HPDE6-E6E7 (cell line): ENCODE measurements around the gene KCTD3.

Experiments
- DNase-seq: peaks from one replicate; pipeline ENCODE4 v3.0.0; 2011; ENCODE audit warnings: missing footprints; ENCODE audit errors: extremely low spot score

The KCTD3 gene

DNA sequence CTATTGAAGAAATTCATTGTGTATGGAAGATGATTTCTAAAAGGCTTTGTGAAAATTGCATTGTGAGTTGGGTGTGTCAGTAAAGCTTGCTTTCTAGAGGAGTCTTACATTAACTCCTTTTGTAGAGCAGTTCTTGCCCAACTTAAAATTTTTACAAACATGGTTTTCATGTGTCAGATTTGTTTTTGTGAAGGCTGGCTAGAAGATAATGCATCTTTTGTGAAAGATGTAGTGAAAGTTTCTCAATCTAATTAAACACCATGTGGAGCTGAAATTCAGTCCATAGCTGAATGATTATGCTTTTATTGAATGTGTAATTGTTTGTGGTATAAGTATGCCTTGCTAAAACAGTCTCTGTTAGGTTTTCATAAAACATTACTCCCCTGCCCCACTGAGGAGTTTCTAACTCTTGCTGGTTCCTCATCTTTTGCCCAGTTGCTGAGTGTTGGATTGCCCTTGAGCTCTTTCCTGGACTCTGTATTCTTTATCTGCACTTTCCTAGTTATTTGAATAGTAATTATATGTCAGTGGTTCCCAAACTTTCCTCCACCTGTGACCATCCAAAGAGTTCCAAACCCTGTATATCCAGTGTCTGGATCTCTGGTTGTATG, 38.0 kb downstream of the KCTD3 start:
- no peak for DNase-seq

DNA sequence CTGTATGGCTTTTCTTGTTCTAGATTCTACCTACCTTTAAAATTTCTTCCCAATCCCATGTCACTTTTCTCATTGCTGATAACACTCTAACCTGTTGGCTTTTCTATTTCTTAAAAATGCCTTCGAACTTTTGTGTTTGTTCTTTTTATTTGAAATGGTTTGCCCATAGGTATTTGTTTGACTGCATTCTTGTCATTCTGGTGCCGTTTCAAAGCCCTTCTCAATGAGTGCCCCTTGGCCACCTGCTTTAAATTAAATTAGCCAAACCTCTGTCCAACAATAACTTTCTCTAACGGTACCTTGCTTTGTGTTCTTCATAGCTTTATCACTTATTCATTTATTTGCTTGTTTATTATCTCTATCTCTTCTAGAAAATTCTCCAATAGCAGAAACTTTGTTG, 38.9 kb downstream of the KCTD3 start:
- DNase-seq, result no peak

DNA sequence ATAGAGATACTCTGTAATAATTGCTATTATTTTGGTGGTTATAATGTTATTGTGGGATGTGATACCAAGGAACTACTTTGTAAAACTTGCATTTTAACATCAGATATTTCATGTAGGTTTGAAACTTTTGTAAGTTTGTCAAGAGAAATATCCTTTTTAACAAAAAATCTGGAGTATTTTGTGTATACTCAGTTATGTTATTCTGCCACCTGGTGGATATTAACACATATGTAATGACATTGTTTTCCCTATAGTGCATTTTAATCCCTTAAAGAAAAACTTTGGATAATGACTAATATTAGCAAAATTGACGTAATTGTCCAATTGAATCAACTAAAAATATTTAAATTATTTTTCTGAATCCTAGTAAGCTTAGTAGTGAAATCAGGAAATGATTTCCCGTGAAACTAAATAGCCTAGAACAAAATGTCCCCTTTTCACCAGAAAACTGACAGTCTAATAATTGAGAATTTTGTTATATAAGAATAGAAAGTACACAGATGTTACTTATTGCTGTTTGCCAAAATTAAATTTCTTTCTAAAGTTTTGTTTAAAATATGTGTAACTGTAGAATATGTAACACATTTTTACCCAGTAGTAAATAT, 39.6 kb downstream of the KCTD3 start:
- DNase-seq, result no peak

DNA sequence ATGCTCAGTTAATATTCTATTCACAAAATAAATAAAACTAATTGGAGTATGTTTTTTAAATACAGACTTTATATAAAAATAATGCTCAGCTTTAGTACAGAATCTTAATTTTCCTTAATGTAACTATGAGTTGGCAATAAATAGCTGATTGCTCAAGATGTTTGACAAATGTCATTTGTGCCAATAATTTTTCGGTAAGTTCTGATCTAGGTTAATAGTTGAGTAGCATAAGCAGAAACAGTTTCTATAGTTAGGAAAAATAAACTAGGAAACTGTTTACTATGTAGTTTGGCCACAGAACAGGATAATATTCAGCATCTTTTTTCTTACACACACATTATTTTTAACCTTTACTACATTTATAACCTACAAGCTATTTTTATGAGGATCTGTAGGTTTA, 40.3 kb downstream of the KCTD3 start:
- no peak for DNase-seq

DNA sequence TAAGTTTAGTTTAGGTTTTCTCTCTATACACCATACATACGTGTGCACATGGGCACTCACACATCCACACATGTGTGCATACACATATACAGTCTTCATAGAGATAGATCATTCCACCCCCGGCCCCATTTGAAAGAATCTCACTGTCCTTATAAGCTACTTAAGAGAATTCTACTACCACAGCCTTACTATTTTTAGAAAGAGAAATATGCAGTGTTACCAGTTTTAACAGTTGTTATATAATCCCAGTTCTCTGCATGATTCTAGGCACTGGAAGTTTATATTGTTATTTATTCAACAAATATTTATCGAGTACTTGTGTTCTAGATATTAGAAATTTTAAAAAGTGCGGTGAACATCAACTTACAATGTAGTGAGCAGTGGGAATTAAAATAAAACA, 41.5 kb downstream of the KCTD3 start:
- DNase-seq, result no peak

DNA sequence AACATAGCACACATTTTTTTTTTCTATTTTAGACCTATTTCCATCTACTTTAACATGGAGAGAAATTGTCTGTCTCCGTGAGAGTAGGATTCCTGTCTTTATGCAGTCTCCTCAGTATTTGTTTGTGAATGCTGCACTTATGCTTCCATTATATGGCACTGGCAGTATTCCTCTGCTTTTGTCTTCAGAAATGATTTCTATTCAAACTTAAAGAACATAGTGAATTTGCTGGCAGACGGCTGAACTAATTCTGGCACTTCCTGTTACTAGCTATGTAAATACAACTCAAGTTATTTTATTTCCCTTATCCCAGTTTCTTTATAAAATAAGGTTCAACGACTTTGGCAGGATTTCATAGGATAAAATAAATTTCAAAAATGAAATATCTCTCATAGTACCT, 45.3 kb downstream of the KCTD3 start:
- DNase-seq, result no peak

DNA sequence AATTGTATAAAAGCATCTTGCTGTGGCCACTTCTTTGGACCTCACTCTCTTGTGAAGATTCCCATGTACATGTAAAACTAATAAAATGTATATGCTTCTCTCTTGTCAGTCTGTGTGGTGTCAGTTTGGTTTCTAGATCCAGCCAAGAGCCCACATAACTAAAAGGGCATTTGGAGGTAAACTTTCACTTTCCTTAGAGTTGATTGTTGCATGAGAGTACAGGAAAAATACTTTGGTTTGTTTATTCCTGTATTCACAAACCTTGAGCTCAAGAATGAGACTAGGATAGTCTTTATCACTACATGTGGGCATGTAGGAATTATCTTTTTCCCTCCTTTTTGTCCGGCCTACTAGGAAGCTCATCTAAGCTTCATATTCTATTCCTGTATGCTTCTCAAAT, 50.9 kb downstream of the KCTD3 start:
- no peak for DNase-seq

DNA sequence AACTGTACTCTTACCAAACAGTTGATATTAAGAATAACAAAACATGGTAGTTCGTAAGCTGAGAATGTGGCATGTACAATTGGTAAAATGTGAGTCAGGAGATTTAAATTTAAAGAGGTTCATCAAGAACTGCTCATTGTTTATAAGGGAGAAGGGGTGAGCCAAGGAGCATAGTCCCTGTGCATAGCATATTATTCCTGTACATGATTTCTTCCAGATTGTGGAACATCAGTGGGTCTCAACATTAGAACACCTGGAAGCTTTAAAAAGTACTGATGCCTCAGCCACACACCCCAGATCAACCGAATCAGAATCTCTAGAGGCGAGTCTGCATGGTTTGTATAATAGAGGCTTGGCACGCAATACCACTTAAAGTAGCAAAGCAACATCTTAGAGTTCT, 56.1 kb downstream of the KCTD3 start:
- DNase-seq, result no peak

DNA sequence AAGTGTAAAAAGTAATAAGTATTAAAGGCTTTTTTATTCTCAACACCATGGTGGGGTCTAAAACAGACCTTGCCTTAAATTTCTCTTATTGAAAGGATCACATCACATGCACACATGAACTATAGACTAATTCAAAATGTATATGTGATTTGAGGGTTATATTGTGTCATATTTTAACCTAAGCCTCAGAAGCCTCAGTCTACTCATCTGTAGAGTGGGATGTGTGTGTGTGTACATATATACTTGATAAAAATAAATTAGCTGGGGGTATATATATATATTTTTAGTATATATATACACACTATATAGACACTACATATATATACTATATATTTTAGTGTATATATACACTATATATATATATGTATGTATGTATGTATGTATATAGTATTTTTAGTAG, 58.8 kb downstream of the KCTD3 start:
- DNase-seq, result no peak

DNA sequence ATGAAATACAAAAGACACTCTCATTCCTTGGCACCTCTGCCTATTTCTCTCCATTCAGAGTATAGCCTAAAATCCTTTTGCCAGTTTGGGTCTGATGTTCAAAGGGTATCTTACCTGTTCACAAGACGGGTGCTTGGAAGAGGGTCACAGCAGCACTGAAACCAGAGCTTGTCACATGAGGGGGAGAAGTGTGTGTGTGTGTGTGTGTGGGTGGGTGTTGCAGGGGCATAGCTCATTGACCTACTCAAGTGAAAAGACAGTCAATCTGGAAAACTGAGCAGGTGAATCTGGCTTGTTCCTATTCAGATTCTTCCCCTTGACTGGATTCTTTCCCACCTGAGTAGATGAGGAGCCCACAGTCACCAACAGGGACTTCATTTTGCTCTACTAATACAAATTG, 63.9 kb downstream of the KCTD3 start:
- DNase-seq, result no peak

DNA sequence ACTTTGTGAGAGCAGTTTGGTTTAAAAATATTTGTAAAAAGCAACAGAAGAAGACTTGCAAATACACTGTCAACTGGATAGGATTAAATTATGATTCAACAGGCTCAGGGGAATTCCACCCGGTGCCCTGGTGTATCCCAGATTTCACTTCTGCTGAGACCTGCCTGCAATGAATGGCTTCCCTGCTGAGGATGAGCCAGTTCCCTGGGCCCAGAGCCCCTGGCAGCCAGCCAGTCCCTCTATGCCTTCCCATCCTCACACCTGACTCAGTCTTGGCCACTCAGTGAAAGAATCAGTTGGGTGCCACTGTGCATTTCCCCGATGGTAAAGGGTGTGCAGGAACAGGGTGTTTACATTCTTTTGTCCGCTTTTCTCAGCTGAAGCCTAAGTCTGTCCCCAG, 64.4 kb downstream of the KCTD3 start:
- peak; percentile 58 for DNase-seq

DNA sequence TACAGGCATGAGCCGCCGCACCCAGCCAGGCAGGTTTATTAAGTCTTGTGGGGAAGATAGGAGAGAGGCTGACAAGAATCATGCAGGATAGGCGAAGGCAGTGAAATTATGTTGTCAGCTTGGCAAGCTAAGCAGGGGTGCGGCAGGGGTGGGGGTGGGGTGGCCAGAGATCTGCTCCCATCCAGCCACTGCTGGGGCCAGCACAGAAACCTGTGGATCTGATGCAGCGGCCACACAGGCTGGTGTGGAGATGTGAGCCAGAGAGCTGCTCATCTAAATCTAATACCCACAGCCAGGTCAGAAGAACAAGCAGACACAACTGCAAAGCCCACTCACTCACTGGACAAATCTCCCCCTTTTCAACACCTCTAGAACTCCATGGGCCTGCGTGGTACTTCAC, 68.7 kb downstream of the KCTD3 start:
- no peak for DNase-seq

DNA sequence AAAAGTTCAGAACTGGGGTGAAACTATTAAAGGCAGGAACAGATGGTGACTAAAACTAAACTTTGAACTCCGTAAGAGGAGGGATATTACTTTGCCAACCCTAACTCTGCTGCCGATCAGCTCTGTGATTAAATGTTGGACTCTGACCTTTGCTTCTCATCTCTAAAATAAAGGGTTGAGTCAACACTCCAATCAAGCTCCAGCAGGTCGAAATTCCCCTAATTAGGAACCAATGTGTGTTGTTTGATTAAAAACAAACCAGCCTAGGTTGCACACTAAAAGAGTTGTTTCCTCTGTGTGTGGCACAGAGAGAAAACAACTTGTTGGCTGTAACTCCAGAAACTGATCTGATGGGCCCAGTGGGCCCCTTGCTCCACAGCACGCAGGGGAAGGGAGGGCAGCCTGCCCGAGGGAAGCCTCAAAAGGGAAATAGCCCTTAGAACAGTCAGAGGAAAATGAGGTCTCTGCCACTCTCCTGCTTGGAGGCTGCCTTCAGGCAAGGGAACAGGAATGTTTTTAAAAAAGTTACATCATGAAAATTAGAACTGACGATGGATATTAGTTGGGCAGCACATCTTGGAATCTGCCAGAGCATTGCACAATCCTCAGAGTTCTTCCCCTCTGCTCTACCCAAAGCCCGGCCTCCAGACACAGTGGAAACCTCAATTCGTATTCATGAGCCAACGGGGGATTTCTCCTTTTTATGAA, 69.3 kb downstream of the KCTD3 start:
- DNase-seq, result no peak

DNA sequence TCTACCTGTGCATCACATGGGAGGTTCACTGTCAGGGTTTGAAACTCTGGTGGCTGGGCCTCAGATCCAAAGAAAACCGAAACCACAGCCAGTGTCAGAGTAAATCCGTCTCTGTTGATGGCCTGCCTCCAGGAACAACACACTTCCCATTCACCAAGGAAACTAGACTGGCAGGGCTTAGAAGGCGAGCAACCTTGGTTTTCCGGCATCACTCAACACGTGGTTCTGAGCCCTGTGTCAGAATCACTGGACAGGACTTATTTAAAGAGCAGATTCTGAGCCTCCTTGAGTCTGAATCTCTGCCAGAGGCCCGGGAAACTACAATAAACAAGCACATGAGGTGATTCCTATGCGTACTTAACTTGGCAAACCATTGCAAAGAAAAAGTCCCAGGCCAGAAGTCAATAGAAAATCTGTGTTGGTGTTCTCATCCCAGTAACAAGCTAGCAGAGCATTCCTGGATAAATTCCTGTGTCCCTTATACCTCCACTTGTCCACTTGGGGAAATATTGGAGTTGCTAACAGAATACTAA, 70.0 kb downstream of the KCTD3 start:
- no peak for DNase-seq

DNA sequence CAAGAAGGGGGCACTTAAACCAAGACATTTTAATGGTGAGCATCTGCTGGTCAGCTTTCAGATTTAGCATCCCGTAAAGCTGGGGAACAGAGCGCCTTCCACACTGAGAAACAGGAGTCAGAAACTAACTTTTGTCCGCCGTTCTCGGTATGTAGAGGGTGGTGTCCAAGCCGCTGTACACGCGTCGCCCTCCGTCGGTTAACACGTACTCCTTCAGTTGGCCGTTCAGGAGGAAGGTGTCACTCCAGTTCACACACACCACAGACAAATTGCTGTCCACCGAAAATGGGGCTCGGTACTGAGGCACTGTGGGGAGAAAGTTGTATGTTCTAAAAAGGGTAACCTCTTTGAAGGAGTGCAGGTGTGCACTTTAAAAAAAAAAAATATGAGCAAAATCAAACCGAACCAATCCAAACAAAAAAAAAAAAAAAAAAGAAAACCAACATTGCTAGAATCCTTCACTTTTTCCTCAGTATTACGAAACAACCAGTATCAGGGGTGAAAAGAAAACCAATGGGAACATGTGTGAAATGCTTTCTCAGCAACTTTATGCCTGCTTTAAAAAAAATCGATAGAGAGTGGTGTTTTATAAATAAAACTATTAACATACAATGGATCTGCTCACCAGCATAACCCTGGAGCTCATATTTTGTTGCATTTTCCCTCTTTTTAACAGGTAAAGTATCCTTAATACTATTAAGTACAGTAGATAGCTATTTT, 73.5 kb downstream of the KCTD3 start:
- DNase-seq, result no peak

DNA sequence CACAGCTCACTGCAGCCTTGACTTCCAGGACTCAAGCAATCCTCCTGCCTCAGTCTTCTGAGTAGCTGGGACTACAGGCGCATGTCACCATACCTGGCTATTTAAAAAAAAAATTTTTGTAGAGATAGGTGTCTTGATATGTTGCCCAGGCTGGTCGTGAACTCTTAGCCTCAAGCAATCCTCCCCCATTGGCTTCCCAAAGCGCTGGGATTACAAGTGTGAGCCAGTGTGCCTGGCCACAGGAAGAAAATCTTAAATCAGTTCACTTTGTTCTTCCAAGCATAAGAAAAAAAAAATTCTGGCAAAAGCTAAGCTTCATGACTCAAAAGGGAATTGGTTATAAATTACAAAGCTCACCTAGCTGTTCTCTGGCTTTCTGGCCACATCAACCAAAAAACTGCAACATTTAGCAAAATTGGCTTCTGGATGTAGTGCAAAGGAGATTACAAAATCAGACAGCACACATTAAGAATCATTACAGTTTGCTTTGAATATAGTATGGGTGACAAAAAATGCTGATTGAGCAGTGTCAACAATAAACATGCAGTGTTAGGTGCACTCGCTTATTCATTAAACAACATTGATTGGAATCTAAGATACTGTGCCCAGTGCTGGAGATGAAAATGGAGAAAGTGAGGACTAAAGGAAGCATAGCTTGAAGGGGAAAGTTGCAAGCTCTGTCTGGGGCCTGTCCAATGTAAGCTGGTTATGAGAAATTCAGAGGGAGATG, 76.7 kb downstream of the KCTD3 start:
- DNase-seq, result no peak

DNA sequence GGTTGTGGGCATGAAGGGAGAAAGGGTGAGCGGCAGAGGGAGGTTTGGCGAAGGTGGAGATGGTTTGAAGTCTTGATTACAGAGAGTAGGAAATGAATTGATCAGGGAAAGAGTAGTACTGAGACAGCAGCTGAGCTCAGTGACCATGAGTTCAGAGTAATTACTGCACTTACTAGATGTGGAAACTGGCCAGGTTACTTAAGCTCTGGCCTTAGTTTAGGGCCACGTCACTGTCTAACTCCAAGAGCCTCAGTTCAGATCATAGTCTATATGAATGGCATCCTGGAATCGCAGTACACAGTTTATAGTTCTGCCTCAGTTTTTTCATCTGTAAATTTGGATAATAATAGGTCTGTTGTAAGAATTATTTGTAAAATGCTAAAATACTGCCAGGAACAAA, 78.1 kb downstream of the KCTD3 start:
- no peak for DNase-seq

DNA sequence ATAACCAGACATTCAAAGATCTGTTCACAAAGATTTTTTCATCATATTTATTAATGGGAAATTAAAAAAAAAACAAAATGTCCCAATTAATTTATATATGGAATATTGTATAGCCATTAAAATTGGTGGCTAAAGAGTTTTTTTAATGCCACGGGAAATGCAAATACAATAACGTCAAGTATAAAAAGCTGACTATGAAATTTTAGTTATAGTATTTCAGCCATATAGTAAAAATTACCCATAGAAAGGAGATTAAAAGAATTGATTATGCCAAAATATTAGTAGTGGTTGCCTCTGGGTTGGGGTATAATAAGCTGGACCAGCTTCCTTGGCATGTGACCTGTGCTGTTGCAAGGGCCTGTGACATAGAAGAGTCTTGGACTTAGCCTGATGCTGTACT, 78.8 kb downstream of the KCTD3 start:
- DNase-seq, result no peak

DNA sequence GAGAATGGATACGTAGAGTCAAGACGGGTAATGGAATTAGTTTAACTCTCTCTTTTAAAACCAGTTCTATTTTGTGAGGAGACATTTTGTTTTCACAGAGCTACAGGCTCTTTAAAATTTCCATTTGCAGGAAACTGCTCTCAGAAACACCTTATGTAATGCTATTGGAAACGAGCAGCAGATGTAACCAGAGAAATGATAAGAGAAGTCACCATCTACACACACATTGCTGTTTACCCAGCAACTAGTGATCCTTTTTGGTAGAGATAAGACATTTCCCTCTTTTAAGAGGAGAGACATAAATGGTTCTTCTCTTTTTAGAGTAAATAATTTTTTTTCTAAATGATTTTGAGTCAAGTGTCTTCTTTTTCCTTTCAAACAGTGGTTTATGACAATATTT, 80.6 kb downstream of the KCTD3 start:
- DNase-seq, result no peak

DNA sequence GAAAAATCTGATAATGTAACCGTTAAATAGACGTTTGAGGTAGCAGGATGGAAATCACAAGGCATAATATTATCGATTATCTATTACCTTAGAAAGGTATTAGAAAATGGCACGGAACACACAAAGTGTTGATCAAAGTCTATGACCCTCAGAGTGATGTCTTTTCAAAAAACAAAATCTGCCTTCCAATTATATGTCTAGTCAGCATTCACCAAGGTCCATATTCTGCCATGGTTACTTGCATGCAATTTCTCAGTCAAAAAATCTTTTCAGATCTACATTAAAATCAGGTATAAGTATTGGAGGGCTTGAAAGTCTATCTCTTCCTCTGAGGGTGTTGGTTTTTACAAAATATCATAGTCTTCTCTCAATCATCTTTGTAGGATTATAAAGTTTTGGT, 81.9 kb downstream of the KCTD3 start:
- DNase-seq, result no peak

DNA sequence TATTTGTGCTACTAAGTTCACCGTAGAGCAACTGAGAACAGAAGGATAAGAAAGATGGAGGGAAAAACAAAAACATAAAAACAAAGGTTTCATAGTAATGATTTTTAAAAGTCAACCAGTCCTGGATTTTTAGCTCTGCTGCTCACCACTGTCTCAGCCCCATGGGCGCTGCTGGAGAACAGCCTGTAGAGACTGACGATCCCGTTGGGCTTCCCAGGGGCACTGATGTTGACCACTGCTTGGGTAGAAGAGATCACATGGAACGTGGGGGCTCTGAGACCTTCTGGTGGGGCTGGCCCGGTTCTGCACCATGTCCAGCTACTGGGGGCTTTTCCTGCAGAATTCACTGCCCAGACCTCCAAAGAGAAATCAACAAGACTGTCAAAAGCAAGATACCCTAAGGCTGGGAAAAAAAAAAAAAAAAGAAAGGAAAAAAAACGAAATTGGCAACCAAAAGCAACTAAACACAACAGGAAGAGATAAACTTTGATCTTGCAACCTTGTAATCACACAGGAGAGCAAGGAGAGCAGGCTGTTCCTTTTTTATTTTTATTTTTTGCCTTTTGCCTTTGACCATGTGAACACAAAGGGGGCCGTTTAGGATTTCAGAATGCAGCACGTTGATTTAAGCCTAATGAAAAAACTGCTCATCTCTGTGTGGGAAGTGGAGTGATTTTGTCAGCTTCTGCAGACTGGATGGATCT, 83.5 kb downstream of the KCTD3 start:
- DNase-seq, result no peak
